Camera-type eye (tissue), 1 donor: ENCODE data around the gene JUN. TPM values are rescaled to one million over a fixed set of nuclear protein-coding genes. Genes with fewer than 3 reads are reported as not detected.

Experiments used
- total RNA-seq: library from RNA; depleted of rRNA; stranded (reverse); fragments of >200 nt; gene quantifications from one replicate; pipeline ENCODE4 v1.2.3, GENCODE V29; 2014

JUN gene
- 281 TPM for total RNA-seq

GRCh38 chr1:58783993-58784757, at the start of gene JUN:
Gene JUN, minus strand, starts transcription at chr1:58784047. Its CDS starts 977 bp downstream, at chr1:58783070.

Other genes starting within 250 kb of the JUN start
- 71.8 TPM for gene OMA1, start 237.3 kb downstream of the JUN start, total RNA-seq
- 22.6 TPM for gene TACSTD2, start 206.8 kb downstream of the JUN start, total RNA-seq
- 57.0 TPM for gene MYSM1, start 84.0 kb downstream of the JUN start, total RNA-seq